ENCODE results near the gene GRB2. TPM values are rescaled to one million over a fixed set of nuclear protein-coding genes. Genes with fewer than 3 reads are reported as not detected.

GRB2 gene
- total and polyA plus RNA-seq, 2 donors (not counting 1 experiment from before 2014, with no cell fraction given), result 114 to 219 TPM

- CTCF ChIA-PET, result interaction anchor here (0.6 to 11.3 kb wide), 5 partner anchors 81 to 375 kb away, joined by 3 to 116 read pairs (median 4); no protein-coding TSS in a partner anchor
- intact Hi-C loops (cut with micrococcal nuclease), result loop anchor here (5.0 kb wide), 1 partner anchor 109 kb away; the partner anchor contains the start of genes CASKIN2 and TSEN54
- no peaks in the 10 kb centered on the region for H3K9me3 Mint-ChIP-seq (ENCODE audit: insufficient read depth)
- no peaks in the 10 kb centered on the region for H3K9me3 ChIP-seq (ENCODE audit: control extremely low read depth in 1 of 3, control insufficient read depth in 2 of 3, insufficient read depth in 1 of 3, low read length in 2 of 3)
- H3K27ac ChIP-seq (ENCODE audit: low read length in 2 of 2), result no peak overlapping the region
- H3K4me2 ChIP-seq (replicated peaks; ENCODE audit: low read depth, low read length, poor library complexity, severe bottlenecking), result no peak overlapping the region
- TF ChIP-seq CTCF (IDR thresholded peaks at IDR 0.05) (no peak), EZH2 (IDR thresholded peaks at IDR 0.05; ENCODE audit: borderline replicate concordance, insufficient read depth, low read depth, low read length, poor library complexity, severe bottlenecking) (no peak)
- no peaks in the 10 kb centered on the region for H3K36me3 ChIP-seq (replicated peaks in 1 of 2; ENCODE audit: control extremely low read depth in 1 of 2, control insufficient read depth in 1 of 2, extremely low read depth in 1 of 2, insufficient read depth in 2 of 2, low read length in 1 of 2)
- H3K79me2 ChIP-seq (ENCODE audit: control insufficient read depth, insufficient read depth, low read length), result peaks cover 72% of the 10 kb centered on the region
- no peak for DNase-seq
- no peak overlapping the region for H3K9ac ChIP-seq (ENCODE audit: low read length)
- H3K4me3 Mint-ChIP-seq, result no peak overlapping the region
- no peak overlapping the region for H3K27ac Mint-ChIP-seq
- no peaks in the 10 kb centered on the region for H3K27me3 Mint-ChIP-seq
- H2AFZ ChIP-seq (ENCODE audit: insufficient read depth, low read depth, low read length, poor library complexity, severe bottlenecking), result no peak overlapping the region
- H4K20me1 ChIP-seq (ENCODE audit: control insufficient read depth, insufficient read depth, low read length, poor library complexity, severe bottlenecking), result peaks cover 20% of the 10 kb centered on the region
- H3K27me3 ChIP-seq (replicated peaks in 1 of 4; ENCODE audit: control extremely low read depth in 1 of 4, control insufficient read depth in 3 of 4, insufficient read depth in 4 of 4, low read length in 3 of 4), result no peaks in the 10 kb centered on the region
- peaks cover 34% of the 10 kb centered on the region for H3K4me1 Mint-ChIP-seq
- ATAC-seq (ENCODE audit: low read depth), result no peak
- no peak overlapping the region for H3K4me3 ChIP-seq (ENCODE audit: control extremely low read depth in 1 of 5, extremely low read depth in 1 of 5, insufficient read depth in 1 of 5, low read depth in 2 of 5, low read length in 4 of 5)
- POLR2A ChIA-PET, result interaction anchor here (0.6 to 1.0 kb wide), 4 partner anchors 61 to 444 kb away, joined by 3 to 8 read pairs (median 4); partner anchors contain the start of gene SLC25A19
- no CpG with 5 or more reads among the region's 2 CpGs for WGBS (ENCODE audit: insufficient coverage)
- H3K4me1 ChIP-seq (ENCODE audit: control insufficient read depth in 2 of 2, insufficient read depth in 2 of 2, low read length in 2 of 2), result peaks cover 21 to 31% of the 10 kb centered on the region in 2 donors
These were observed 2.3 kb upstream of the GRB2 start for GRCh38 chr17:75407655-75408352.

GRCh38 chr17:75406222-75406615, 741 bp upstream of the GRB2 start:
- Histone ChIP-seq H3K27me3 (replicated peaks in 1 of 4; ENCODE audit: control extremely low read depth in 1 of 4, control insufficient read depth in 3 of 4, insufficient read depth in 4 of 4, low read length in 3 of 4) (no peaks in the 10 kb centered on the region), H3K27ac (ENCODE audit: low read length in 2 of 2) (peak overlapping the region; percentile 25 to 46), H3K79me2 (ENCODE audit: control insufficient read depth, insufficient read depth, low read length) (peaks cover 74% of the 10 kb centered on the region), H4K20me1 (ENCODE audit: control insufficient read depth, insufficient read depth, low read length, poor library complexity, severe bottlenecking) (peaks cover 36% of the 10 kb centered on the region), H3K4me2 (replicated peaks; ENCODE audit: low read depth, low read length, poor library complexity, severe bottlenecking) (peak overlapping the region; percentile 81), H3K4me3 (ENCODE audit: control extremely low read depth in 1 of 5, extremely low read depth in 1 of 5, insufficient read depth in 1 of 5, low read depth in 2 of 5, low read length in 4 of 5) (peak overlapping the region; percentile 55 to 99 (median 59)), H3K9me3 (ENCODE audit: control extremely low read depth in 1 of 3, control insufficient read depth in 2 of 3, insufficient read depth in 1 of 3, low read length in 2 of 3) (no peaks in the 10 kb centered on the region), H3K4me1 (ENCODE audit: control insufficient read depth in 2 of 2, insufficient read depth in 2 of 2, low read length in 2 of 2) (peaks cover 30 to 38% of the 10 kb centered on the region in 2 donors), H2AFZ (ENCODE audit: insufficient read depth, low read depth, low read length, poor library complexity, severe bottlenecking) (peak overlapping the region; percentile 79), H3K36me3 (replicated peaks in 1 of 2; ENCODE audit: control extremely low read depth in 1 of 2, control insufficient read depth in 1 of 2, extremely low read depth in 1 of 2, insufficient read depth in 2 of 2, low read length in 1 of 2) (no peaks in the 10 kb centered on the region), H3K9ac (ENCODE audit: low read length) (peak overlapping the region; percentile 97)
- no peak for TF ChIP-seq CTCF (IDR thresholded peaks at IDR 0.05)
- Mint-ChIP-seq H3K4me1 (peaks cover 36% of the 10 kb centered on the region), H3K4me3 (peak overlapping the region; percentile 98), H3K27ac (peak overlapping the region; percentile 80), H3K9me3 (ENCODE audit: insufficient read depth) (no peaks in the 10 kb centered on the region), H3K27me3 (no peaks in the 10 kb centered on the region)
- WGBS (ENCODE audit: insufficient coverage), result 11% methylated on average over 7 of the region's 9 CpGs
- intact Hi-C loops (cut with micrococcal nuclease), result loop anchor here (5.0 kb wide), 1 partner anchor 111 kb away; the partner anchor contains the start of genes CASKIN2 and TSEN54
- ATAC-seq (ENCODE audit: low read depth) (no peak), DNase-seq (no peak)
- POLR2A ChIA-PET, result interaction anchor here (0.7 to 2.7 kb wide), 13 partner anchors 56 to 145 kb away, joined by 3 to 25 read pairs (median 5); partner anchors contain the start of genes GGA3, MIF4GD, MRPS7 and SLC25A19
- CTCF ChIA-PET, result interaction anchor here (0.7 to 11.3 kb wide), 17 partner anchors 10 to 588 kb away, joined by 3 to 116 read pairs (median 4); partner anchors contain the start of genes LLGL2, MIF4GD and SLC25A19

Measured in B cell (primary cell).